ENCODE results near the gene DIO3. TPM values are rescaled to one million over a fixed set of nuclear protein-coding genes. Genes with fewer than 3 reads are reported as not detected.

DIO3 gene
- total RNA-seq, 1 donor from 2014 or later = 0.67 TPM

DNA sequence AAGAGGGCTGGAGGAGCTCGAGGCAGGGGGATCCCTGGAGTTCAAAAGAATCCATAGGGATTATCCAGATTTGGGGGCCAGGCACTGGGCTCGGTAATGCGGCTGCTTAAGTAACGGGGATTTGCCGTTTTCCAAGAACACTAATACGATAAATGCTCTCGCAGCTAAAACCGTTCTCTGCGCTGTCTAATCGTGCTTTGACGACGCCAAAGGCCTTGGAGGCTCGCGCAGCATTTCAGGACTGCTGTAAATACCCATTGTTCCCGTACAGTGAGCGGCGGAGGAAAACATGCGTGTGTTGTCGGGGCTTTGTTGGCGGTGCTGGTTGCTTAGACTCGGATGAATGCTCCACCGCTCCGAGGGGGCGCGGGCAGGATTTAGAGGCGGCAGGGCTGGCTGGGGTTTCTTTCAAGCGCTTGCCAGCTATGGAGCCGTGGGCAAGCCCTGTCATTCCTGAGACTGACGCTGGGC, 26.2 kb downstream of the DIO3 start:
- H3K27me3 ChIP-seq = no peaks in the 10 kb centered on the region
- no peak for TF ChIP-seq CTCF (IDR thresholded peaks at IDR 0.05)
- H3K9me3 ChIP-seq = no peaks in the 10 kb centered on the region
- H3K27ac ChIP-seq = no peak overlapping the region
- no peaks in the 10 kb centered on the region for H3K36me3 ChIP-seq
- DNase-seq (peak; percentile 38), ATAC-seq (no peak)
- H3K4me3 ChIP-seq = no peak overlapping the region
- H3K4me1 ChIP-seq = no peaks in the 10 kb centered on the region
- intact Hi-C loops (cut with DNase I) = no loop called here

DNA sequence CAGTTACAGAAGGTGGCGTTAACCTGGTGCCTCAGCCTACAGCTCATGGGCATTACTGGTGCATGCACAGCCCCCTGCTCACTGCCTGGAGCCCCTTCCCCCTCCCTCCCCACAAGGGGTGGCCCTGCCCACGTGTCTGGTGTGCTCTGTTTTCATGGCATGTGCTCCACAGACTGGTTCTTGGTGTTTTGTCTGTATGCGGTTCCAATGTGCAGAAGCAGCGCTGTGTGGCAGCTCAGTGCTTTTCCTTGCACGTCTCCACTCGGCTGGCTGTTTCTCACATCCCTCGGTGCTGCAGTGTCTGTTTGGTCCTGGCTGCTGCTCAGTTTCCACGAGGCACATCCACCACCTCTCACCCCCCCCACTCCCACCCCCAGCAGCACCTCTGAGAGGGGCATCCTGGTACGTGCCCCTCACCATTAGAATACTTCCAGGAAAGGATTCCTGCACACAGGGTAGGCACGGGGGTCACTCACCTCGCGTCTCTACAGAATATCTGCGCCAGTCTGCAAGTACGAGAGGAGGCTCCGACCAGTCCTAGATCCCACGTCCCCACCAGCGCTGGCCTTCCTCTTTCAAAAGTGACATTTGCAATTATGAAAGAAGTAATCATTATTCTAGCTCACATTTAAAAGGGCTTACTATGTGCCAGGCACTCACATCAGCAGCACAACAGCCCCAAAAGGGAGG, 27.1 kb downstream of the DIO3 start:
- no peak for TF ChIP-seq CTCF (IDR thresholded peaks at IDR 0.05)

DNA sequence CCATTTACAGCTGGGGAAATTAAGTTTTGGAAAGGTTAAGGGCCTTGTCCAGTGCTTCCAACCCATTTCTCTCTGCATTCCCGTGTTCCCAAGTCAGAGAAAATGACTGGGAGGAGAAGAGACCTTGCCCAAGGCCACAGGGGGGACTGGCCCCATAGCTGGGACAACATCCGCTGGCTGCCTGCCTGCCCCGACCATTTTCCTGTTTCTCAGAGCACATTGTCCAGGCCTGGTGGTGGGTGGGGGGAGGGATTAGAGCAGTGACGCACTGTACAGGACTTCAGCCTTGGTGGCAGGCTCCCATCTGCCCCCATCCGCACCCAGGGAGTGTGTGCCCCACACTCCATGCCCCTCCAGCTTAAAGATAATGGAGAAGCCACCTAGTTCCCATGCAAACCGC, 27.7 kb downstream of the DIO3 start:
- no peak for DNase-seq
- intact Hi-C loops (cut with DNase I) = no loop called here
- H3K4me1 ChIP-seq = no peaks in the 10 kb centered on the region
- H3K27me3 ChIP-seq = no peaks in the 10 kb centered on the region
- H3K27ac ChIP-seq = no peak overlapping the region
- TF ChIP-seq CTCF (IDR thresholded peaks at IDR 0.05) = no peak
- no peaks in the 10 kb centered on the region for H3K9me3 ChIP-seq
- H3K4me3 ChIP-seq = no peak overlapping the region
- no peaks in the 10 kb centered on the region for H3K36me3 ChIP-seq
- ATAC-seq = no peak

More for the DNA sequence above, 27.1 kb downstream of the DIO3 start:
- no peaks in the 10 kb centered on the region for H3K4me1 ChIP-seq
- no peak for ATAC-seq
- no peaks in the 10 kb centered on the region for H3K36me3 ChIP-seq
- no peak overlapping the region for H3K4me3 ChIP-seq
- no peak overlapping the region for H3K27ac ChIP-seq
- no peaks in the 10 kb centered on the region for H3K27me3 ChIP-seq
- H3K9me3 ChIP-seq = no peaks in the 10 kb centered on the region
- intact Hi-C loops (cut with DNase I) = no loop called here
- no peak for DNase-seq

DNA sequence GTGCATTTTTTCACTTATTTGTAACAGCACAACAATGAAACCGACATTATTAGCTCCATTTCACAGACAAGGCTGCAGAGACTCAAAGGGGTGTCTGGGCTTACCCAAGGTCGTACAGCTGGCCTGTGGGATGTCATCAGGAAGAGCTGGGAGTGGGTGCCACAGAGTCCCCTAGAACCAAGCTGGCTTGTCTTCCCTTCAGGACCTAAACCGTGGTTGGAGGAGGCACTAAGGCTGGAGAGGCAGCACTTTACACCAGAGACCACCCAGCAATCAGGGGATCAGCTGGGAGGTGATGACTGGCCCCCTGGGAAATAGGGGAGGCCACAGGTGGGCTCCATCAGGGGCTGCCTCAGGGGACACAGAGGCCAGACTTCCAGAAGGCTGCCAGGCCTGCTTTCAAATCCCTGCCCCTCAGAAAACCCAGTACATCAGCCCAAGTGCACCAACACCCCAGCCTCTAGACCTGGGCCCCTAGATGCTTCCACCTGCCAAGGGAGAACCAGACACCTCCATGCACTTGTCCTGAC, 28.3 kb downstream of the DIO3 start:
- H3K4me1 ChIP-seq = no peaks in the 10 kb centered on the region
- no peaks in the 10 kb centered on the region for H3K36me3 ChIP-seq
- H3K4me3 ChIP-seq = no peak overlapping the region
- no peak for TF ChIP-seq CTCF (IDR thresholded peaks at IDR 0.05)
- H3K27ac ChIP-seq = no peak overlapping the region
- no peaks in the 10 kb centered on the region for H3K9me3 ChIP-seq
- no peaks in the 10 kb centered on the region for H3K27me3 ChIP-seq
- ATAC-seq (no peak), DNase-seq (peak; percentile 45)
- intact Hi-C loops (cut with DNase I) = no loop called here

DNA sequence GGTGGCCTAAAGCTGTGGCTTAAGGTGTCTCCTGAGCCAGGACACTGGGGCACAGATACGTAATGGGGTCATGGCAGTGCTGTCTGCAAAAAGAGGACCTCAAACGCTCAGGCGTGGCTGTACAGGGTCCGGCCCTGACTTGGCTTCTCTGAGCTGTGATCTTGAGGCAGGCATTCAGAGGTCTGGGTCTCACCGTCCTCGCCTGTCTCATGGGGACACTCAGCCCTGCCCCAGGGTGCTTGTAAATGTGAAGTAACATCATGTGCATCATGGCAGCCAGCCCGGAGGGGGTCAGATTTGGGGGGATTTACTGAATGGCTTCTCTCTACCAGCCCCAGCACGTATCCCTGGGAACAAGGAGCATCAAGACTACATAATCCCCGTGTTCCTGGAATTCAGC, 28.8 kb downstream of the DIO3 start:
- H3K4me1 ChIP-seq = no peaks in the 10 kb centered on the region
- no peaks in the 10 kb centered on the region for H3K27me3 ChIP-seq
- H3K9me3 ChIP-seq = no peaks in the 10 kb centered on the region
- peak; percentile 57 for DNase-seq
- no peaks in the 10 kb centered on the region for H3K36me3 ChIP-seq
- no peak overlapping the region for H3K27ac ChIP-seq
- no peak for ATAC-seq
- TF ChIP-seq CTCF (IDR thresholded peaks at IDR 0.05) = no peak
- no peak overlapping the region for H3K4me3 ChIP-seq
- intact Hi-C loops (cut with DNase I) = no loop called here

Measured in upper lobe of right lung (tissue), 1 donor.